ENCODE measurements around the gene PPOX.

DNA sequence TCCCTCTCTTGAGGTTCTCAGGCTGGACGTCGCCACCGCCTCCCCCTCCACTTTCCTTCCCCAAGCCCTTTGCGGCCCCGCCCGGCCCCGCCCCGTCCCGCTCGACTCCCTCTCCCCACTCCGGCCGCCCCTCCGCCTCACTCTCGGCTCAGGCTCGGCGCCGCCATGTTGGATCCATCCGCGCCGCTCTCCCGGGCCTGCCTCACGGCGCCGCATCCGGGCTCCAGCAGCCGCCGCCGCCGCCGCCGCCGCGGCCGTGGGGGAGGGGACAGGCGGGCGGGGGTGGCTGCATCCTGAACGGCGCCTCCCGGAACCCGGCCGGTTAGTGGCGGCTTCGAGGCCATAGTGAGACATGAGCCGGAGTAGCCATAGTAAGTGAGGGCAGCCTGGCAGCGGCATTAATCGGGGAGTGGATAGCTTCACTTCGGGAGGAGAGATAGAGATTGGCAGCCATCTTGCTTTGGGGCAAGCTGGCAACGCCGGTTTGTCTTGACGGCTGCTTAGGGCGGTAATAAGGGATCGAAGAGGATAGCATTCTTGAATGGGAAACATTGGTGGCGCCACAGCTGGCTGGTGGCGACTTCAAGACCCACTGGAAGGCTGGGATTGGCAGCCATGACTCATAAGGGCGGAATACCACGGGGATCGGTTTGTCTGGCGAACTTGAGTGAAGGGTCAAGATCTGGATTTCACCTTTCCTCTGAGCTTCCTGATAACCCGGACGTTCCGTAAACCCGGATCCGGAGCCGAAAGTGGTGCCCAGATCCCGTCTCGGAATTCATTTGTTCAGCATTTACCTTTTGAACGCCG, 33.6 kb upstream of the PPOX start, which contains the start of gene DEDD:
- TF ChIP-seq, protein P1, sequence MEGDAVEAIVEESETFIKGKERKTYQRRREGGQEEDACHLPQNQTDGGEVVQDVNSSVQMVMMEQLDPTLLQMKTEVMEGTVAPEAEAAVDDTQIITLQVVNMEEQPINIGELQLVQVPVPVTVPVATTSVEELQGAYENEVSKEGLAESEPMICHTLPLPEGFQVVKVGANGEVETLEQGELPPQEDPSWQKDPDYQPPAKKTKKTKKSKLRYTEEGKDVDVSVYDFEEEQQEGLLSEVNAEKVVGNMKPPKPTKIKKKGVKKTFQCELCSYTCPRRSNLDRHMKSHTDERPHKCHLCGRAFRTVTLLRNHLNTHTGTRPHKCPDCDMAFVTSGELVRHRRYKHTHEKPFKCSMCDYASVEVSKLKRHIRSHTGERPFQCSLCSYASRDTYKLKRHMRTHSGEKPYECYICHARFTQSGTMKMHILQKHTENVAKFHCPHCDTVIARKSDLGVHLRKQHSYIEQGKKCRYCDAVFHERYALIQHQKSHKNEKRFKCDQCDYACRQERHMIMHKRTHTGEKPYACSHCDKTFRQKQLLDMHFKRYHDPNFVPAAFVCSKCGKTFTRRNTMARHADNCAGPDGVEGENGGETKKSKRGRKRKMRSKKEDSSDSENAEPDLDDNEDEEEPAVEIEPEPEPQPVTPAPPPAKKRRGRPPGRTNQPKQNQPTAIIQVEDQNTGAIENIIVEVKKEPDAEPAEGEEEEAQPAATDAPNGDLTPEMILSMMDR (IDR thresholded peaks at IDR 0.05): no peak
- TF ChIP-seq POLR2A (IDR thresholded peaks at IDR 0.05; ENCODE audit: low read depth) (peak; percentile 41), POLR2AphosphoS5 (IDR thresholded peaks at IDR 0.05) (peak; percentile 56 to 62)
